OCI-LY7 (cell line): ENCODE data around the gene CORO6.

Experiments
- CTCF ChIP-seq: fragments of 200-600 bp; sonication (generic); conservative IDR thresholded peaks from 2 replicates; pipeline ENCODE4 v1.5.1; 2014; ENCODE audit warnings: mild to moderate bottlenecking, antibody characterized with exemption, low read length, moderate library complexity, mixed read lengths
- EZH2phosphoT487 ChIP-seq: fragments of 200-600 bp; sonication (generic); IDR thresholded peaks from 2 replicates; pipeline ENCODE4 v1.6.1; 2018; ENCODE audit warnings: low read depth, borderline replicate concordance, mild to moderate bottlenecking, mixed run types, antibody characterized with exemption, low read length, moderate library complexity, mixed read lengths

GRCh38 chr17:29640981-29641642 is 18.4 kb upstream of the CORO6 start:
- TF ChIP-seq CTCF (no peak), EZH2phosphoT487 (no peak)
